ENCODE results near the gene PLXNA2.

- TF ChIP-seq CTCF (IDR thresholded peaks at IDR 0.05; ENCODE audit: low read depth, low read length), result no peak
- no peak for TF ChIP-seq EZH2phosphoT487 (IDR thresholded peaks at IDR 0.05; ENCODE audit: low read depth)
These were observed 40.2 kb downstream of the PLXNA2 start for GRCh38 chr1:208203848-208204609.
